GM19351 (cell line): ENCODE measurements around the gene CFAP410.
"Not testable (repeated sequence)": the region's sequence is repeated elsewhere in the genome, so short reads cannot be mapped to it uniquely, and the experiment has no call there.

Experiments used
- ATAC-seq: cut with Tn5 transposase; IDR thresholded peaks from one replicate; pipeline ENCODE4 v1.9.1; 2021; ENCODE audit warnings: mild to moderate bottlenecking, moderate library complexity; ENCODE audit not compliant: unreplicated experiment

CFAP410 gene

DNA sequence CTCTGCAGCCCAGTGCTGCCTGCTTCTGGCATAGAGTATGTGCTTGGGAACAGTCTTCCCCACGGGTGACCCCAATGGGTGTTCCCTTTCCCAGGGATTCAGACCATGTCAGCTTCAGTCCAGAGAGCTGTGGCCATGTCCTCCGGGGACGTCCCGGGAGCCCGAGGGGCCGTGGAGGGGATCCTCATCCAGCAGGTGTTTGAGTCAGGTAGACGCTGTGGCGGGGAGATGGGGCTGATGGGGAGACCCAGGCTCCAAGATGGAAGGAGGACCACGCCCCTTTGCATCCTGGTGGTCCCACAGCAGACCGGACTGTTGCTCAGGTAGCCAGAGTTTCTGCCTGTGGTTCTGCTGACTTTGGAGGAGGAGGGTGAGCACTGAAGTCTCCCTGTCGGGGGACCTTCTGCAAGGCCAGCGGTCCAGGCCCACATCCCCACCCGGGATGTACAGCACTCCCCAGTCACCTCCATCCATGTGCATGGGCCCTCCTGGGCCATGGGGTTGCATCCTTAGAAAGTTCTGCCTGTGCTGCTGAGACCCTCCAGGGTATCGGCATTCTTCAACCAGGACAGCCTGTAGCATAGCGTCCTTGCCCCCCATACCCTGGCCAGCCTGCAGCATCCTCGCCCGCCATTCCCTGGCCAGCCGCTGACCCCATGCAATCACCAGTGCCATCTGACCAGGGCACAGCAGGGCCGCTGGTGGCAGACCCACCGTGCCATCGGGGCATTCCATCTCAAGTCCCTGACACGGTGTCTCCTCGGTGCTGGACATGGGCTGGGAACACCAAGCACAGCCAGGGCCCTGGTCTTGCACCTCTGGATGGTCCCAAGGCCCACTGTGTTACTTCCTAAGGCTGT lies 50.7 kb downstream of the CFAP410 start:
- no peak for ATAC-seq

DNA sequence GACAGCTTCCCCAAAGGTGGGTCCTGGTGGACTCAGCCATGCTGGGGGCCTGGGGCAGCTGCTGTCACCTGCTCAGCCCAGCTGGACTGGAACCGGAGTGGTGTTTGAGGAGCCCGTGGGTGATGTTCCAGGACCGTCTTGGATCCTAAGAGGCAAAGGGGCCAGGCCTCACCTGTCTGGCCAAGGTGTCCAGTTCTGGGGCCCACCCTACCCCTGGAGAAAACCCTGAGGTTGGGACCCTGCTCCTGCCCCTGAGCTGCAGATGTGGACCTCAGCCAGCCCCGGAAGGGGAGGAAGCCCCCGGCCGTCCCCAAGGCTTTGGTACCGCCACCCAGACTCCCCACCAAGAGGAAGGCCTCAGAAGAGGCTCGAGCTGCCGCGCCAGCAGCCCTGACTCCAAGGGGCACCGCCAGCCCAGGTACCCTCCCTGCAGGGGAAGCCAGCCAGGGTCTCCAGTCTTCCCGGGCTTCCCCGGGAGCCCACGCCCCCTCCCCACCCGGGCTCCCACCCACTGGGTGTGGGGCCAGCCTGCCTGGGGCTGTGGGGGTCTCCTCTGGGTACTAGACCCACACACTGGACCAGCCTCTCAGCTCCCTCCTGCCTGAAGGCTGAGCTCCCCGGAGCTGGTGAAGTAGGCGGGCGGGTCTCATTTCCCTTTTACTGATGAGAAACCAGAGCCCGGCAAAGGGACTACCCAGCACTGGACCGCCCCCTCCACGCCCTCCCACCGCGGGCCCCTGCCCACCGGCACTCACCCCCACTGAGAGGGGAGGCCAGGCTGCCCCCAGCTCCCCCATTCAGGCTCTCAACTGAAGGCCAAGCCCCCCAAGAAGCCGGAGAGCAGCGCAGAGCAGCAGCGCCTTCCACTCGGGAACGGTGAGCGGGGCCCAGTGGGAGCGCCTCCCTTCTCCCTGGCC lies 52.2 kb downstream of the CFAP410 start:
- ATAC-seq = no peak

DNA sequence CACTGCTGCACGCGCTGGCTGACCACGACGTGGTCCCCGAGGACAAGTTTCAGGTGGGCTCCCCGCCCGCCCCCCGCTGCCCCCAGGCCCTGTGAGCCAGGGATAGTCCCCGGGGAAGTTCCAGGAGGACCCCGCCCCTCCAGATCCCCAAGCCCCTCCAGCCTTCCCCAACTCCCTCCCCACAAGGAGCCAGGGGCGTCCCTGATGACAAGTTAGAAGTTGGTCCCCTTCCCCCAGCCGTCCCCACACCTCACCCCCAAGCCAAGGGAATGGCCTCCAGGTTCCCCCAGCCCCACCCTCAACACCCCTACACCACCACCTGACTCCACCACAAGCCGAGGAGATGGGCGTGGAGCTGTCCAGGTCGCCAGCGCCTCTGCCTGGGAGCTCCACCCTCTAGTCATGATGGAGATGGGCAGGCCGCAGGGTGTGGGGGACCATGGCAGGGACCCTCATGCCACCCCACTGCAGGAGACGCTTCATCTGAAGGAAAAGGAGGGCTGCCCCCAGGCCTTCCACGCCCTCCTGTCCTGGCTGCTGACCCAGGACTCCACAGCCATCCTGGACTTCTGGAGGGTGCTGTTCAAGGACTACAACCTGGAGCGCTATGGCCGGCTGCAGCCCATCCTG lies 53.0 kb downstream of the CFAP410 start:
- no peak for ATAC-seq

DNA sequence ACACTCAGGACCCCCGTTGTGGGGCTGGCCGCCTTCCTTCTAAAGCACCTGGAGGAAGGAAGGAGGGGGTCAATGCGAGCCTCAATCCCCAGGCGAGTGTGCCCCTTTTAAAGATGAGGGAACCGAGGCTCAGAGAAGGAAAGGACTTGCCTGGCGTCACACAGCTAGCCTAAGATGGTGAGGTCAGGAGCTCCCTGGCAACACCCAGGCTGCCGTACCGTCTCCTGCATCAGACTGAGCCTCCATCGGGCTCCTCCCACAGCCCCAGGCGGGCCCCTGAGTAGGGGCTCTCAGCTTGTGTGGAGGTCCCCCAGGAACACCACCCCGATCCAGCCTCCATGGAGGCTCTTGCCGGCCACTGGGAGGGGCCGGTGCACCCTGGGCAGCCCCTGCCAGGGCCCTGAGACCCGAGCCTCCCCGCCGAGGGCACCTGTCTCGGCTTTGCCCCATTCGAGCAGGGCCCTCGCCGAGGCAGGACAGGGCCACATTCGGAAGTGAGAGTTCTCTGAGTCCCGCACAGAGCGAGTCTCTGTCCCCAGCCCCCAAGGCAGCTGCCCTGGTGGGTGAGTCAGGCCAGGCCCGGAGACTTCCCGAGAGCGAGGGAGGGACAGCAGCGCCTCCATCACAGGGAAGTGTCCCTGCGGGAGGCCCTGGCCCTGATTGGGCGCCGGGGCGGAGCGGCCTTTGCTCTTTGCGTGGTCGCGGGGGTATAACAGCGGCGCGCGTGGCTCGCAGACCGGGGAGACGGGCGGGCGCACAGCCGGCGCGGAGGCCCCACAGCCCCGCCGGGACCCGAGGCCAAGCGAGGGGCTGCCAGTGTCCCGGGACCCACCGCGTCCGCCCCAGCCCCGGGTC lies 53.8 kb downstream of the CFAP410 start, which contains the start of gene AIRE:
Gene AIRE, plus strand, starts transcription at position 739 of the 855 bp plus-strand sequence. CDS start 131 bp downstream, outside the sequence.
- no peak for ATAC-seq

DNA sequence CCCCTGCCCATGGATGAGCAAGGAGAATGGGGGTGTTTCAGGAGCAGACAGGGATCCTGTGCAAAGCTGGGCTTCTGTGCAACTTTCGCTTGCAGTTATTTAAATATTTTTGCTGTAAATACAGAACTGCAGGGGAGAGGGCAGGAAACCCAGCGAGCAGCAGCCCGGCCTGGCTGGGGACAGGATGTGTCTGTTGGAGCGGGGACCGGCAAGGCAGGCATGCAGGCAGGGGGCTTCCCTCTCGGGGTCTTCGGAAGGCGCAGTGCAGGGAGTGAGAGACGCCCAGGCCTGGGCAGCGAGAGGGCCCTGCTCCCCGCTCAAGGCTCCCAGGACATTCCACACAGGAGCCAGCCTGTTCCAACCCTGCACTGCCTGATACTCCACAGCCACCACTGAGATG lies 55.2 kb downstream of the CFAP410 start:
- ATAC-seq = no peak

DNA sequence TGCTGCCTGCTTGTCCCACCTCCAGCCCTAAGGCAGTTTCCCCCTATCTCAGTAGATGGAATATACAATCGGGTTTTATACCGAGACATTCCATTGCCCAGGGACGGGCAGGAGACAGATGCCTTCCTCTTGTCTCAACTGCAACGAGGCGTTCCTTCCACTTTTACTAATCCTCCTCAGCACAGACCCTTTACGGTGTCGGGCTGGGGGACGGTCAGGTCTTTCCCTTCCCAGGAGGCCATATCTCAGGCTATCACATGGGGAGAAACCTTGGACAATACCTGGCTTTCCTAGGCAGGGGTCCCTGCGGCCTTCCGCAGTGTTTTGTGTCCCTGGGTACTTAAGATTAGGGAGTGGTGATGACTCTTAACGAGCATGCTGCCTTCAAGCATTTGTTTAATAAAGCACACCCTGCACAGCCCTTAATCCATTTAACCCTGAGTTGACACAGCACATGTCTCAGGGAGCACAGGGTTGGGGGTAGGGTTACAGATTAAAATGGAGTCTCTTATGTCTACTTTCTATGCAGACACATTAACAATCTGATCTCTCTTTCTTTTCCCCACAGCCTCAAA lies 55.9 kb downstream of the CFAP410 start:
- not testable (repeated sequence) for ATAC-seq

DNA sequence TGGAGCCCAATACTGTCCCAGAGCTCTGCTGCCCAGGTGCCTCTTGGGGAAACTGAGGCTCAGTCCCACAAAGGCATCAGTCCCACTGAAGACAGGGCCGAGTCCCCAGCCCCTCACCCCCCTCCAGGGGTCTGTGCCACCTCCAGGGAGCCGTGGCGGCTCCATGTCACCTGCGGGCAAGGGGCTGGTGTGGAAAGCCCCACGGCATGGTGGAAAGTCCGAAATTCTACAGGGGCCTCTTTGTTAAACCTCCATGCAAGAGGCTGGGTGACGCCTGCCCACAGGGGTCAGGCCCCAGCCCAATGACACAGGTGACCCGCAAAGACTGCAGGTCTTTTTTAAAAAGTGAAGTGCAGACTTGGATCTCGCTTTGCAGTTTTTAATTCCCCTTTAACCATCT lies 56.8 kb downstream of the CFAP410 start:
- ATAC-seq = no peak

DNA sequence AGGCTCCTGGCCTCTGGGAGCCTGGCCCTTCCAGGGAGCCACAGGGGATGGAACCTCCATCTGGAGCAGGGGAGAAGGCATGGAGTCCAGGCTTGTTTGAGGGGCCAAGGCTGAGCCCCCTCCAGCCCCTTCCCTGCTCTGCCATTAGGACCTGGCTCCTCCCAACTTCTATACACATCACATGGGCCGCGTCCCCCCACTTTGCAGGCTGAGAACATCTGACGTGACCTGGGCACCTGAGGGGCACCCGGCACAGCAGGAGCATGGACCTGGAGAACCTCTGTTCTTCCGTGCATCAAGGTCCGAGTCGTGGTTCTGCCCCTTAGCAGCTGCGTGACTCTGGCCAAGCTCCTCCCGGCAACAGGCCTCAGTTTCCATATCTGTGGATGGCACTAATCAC lies 57.4 kb downstream of the CFAP410 start:
- no peak for ATAC-seq

DNA sequence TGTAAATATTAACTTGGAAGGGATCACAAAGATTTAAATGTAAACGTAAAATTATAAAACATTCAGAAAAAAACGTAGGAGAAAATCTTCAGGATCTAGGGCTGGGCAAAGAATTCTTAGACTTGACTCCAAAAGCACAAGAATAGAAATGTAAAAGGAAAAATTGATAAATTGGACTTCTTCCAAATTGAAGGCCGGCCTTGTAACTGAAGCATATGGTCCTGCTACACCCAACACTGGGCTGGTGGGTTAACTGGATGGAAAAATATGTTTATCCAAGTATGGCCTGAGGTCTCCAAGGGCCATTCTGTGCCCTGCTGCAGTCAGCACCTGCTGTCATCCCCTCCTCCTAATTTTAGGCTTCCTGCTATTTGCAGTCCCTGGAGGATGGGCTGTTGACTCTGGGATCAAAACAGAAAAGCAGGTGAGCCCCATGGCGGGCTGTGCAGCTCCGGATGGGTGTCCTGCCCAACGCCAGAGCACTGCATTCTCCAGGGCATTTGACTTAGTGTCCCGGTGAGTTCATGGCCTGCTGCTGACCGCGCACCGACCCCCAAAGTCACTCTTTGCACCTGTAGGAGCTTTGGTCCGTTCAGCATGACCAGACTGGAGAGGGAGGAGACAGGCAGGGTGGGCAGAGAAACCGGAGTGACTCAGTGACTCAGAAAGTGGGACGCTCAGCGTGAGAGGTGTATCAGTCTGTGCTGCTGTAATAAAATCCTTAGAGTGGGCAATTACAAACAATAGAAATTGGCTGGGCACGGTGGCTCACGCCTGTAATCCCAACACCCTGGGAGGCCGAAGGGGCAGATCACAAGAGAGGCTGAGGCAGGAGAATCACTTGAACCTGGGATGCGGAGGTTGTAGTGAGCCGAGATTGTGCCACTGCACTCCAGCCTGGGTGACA lies 59.6 kb downstream of the CFAP410 start:
- no peak for ATAC-seq
